Measurements from ENCODE around the gene GHDC.

- no peak for TF ChIP-seq CTCF (IDR thresholded peaks at IDR 0.05)
- no peak for TF ChIP-seq POLR2A (IDR thresholded peaks at IDR 0.05)
Measured at GRCh38 chr17:42182927-42183734, 11.2 kb downstream of the GHDC start.
